NCI-H1105 (cell line): ENCODE results near the gene TOGARAM2.
"Not testable (repeated sequence)": the region's sequence is repeated elsewhere in the genome, so short reads cannot be mapped to it uniquely, and the experiment has no call there.

Experiments used
- DNase-seq: peaks from one replicate; lab custom pipeline; 2025; lab: John Stamatoyannopoulos, UW

The TOGARAM2 gene

DNA sequence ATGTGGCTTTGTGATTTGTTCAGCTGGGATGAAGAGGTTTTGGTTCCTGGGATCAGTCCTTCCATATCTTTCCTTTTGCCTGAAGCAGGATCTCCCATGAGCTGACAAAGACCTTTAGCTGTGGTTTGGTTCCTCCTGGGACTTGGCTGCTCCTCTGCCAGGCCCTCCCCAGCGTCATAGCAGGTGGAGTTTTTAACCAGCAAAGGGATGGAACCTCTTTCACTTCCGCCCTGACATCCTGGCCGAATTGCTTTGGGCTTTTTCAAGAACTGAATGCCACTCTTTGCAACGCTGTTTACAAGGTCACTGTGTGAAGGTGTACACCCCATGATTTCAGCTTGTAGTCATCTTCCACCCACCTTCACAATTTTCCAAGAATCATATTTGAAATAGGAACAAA is 92.8 kb downstream of the TOGARAM2 start:
- DNase-seq, result no peak

DNA sequence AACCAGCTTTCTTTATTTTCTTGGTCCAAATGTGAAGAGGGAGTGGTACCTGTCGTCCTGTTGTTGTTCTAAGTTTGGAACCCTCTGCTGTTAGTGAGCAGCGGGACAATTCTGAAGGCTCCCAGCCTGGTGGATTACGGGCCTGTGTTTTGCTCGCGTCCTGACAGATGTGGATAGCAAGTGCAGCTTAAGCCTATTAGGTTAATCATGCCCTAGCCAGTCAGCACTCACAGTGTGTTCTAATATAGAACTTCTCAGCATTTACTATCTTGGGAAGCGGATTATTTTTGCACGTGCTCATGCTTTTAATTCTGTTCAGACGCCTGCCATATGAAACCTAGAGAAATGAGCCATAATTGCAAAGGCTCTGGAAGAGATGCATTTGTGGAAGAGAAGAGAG is 93.3 kb downstream of the TOGARAM2 start, which contains the start of gene PCARE:
Gene PCARE (minus strand): TSS at position 113 of the 400 bp plus-strand sequence. CDS start 262 bp downstream, outside the sequence.
- no peak for DNase-seq

DNA sequence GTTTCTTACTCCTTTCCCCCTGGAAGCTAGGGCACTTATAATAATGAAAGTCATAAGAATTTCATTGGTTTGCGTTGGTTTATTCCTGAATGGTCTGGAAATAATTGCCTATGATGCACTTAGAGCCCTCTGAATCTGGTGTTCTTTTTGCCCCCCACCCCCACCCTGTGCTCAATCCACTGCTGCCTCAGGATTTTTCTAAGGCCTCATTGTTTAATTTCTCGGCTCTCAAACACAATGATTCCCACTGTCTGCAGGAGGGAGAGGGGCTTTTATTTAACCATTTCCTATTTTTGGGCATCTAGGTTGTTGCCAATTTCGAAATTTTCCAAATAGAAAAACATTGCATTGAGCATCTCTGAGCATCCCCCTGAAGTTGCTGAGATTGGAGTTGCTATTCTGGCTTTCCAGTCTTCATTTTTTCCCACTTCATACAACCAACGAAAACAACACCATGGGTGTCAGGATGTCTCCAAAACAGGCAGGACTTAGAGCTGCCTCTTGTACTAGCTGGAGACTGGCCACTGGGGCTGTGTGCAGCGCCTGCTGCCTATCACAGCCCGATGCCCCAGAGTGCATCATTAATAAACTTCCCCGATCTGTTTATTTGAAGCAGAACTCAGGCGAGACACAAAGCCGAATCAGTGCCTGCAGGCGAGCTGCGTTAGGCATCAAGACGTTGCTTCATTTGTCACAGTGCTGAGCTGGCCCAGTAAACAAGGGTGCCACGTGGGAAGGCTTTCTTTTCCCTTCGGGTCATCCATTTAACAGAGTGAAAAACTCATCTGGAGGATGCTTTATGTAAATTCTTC is 95.0 kb downstream of the TOGARAM2 start:
- DNase-seq, result no peak

DNA sequence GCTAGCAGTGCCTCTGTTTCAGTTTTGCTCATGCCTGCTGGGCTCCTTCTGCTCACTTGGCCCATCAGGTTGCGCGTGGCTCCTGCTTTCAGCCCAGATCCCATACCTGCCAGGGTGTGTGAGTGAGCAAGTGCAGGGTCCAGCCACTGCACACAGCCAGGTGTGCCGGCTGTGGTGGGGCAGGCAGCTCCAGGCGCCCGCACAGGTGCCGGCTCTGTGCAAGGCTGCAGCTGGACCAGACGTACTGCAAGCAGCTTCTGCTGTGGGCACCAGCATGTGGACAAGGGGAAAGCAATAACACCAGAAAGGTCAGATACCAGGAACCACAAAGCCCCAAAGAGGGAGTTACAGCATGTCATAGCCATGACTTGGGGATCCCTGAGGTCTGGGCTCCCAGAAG is 98.8 kb downstream of the TOGARAM2 start:
- DNase-seq, result no peak

DNA sequence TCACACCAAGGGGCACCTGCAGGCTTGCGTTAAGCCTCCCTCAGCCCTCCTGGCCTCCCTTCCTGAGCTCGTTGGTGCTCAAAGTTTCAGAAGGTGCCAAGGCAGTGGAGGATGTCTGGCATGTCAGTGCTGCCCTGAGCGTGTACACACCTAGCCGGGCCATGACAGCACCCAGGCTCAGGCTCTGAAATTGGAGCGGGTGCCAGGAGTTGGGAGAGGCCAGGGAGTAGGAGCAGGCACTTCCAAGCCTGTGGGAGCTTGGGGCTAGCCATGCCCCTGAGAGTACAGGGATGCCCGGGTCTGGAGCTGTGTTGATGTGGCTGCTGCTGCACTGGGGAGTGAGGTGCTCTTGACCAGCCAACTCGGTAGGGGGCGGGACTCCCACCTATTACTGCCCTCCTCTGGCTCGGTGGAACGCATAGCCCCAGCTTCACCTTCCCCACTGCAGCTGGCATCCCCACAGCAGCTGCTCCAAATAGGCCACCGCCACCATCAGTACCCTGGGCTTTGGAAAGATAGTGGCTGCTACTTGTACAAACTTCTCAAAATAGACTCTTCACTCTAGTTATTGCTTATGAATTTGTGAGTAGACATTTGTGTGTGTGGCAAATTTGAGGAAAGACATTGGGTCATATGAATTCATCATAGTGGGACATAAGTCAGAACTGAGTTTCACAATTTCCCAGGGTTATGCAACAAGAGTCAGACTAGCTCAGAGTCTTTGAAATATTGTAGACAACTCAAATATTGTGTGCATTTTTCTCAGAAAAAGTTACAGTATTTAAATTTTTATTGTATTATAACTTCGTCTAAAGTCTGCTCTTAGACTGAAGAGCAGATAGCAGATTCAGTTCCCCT is 100.0 kb downstream of the TOGARAM2 start:
- no peak for DNase-seq

DNA sequence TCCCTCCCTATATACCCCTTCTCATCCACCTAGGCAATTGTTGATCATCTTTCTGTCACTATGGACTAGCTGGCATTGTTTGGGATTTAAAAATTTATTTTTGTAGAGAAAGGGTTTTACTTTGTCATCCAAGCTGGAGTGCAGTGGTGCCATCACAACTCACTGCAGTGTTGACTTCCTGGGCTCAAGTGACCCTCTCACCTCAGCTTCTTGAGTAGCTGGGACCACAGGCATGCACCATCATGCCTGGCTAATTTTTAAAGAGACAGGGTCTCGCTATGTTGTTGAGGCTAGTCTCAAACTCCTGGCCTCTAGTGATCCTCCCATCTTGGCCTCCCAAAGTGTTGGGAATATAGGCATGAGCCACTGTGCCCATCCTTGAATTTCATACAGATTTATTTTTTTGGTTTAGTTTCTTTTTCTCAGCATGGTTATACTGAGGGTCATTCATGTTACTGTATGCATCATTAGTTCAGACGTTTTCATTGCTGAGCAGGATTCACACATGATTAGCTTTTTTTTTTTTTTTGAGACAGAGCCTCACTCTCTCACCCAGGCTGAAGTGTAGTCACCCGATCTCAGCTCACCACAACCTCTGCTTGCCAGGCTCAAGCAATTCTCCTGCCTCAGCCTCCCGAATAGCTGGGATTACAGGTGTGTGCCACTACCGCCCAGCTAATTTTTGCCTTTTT is 101.9 kb downstream of the TOGARAM2 start:
- no peak for DNase-seq

DNA sequence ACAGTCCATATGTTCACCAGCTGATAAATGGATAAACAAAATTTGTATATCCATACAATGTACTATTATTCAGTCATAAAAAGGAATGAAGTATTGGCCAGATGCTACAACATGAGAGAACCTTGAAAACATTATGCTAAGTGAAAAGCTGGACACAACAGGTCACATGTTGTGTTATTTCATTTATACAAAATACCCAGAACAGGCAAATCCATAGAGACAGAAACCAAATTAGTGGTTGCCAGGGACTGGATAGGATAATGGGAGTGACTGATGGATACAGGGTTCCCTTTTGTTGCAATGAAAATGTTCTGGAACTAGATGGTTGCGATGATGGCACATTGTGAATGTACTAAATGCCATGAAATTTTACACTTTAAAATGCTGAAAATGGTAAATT is 103.5 kb downstream of the TOGARAM2 start:
- no peak for DNase-seq

DNA sequence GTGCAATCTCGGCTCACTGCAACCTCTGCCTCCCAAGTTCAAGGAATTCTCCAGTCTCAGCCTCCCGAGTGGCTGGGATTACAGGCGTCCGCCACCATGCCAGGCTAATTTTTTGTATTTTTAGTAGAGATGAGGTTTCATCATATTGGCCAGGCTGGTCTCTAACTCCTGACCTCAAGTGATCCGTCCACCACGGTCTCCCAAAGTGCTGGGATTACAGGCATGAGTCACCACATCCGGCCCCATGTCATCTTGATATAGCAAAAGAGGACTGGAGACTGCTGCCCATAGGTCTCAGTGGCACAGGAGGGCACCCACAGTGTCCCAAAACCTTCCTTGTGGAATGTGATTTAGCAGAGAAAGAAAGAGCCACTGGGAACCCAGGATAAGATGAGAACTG is 109.2 kb downstream of the TOGARAM2 start:
- DNase-seq, result not testable (repeated sequence)

DNA sequence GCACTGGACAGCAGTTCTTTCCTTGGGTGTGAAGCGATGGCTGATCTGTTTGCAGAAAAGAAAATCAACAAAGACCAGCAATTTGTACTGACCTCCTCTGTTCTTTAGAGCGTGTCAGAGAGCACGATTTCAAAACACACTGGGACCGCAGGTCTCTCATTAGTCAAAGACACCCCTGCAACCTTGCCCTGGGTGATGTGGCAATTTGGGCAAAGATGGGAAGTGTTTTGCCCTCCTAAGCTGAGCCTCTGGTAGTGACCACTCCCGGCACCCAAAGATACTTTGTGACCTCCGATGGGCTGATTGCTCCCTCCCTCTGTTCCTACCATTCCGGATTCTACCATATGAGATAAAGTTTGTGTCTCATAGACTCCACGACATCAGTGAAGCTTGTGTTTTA is 115.9 kb downstream of the TOGARAM2 start:
- DNase-seq, result no peak

DNA sequence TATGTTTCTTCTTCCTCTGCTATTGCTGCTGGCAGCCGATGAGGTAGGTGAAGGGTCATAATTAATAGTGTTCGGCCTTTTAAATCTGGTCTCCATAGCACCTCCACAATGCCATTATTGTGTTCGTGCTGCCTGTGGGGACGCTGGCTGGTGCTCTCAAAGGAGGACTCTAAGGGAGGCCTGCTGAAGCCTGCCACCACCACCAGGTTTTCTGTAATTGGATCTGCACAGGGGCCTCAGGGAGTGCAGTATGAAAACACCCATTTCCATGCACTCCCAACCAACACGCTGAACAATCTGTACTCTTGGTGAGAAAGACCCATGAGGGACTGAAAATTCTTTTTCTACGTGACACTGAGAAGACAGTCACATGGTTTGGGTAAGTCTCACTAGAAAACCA is 116.5 kb downstream of the TOGARAM2 start:
- no peak for DNase-seq

DNA sequence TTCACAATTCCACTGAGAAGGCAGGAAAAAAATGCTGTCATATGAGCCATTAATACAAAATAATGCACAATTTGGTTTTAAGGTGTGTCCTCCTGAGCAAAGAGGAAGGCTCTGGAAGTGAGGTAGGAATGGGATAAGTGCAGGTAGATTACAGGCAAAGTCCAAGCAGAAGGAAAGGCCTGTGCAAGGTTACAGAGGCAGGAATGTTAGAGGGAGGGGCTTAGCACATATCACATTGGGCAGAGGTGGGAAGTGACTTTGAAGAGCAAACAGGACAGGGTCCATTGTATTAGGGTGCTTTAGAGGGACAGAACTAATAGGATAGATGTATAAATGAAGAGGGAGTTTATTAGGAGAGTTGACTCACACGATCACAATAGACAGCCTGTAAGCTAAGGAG is 119.5 kb downstream of the TOGARAM2 start:
- no peak for DNase-seq
